K562 (cell line): ENCODE results near the gene IGF2R. TPM values are rescaled to one million over a fixed set of nuclear protein-coding genes. Genes with fewer than 3 reads are reported as not detected.

Experiments used
- ATAC-seq: fragments of 200-7000 bp; cut with Tn5 transposase; 3 replicates; pipeline ENCODE4 v1.9.1; 2020; ENCODE audit warnings: moderate library complexity
- BruUV-seq: library from RNA; stranded (reverse); fragments of 400-500 nt; replicated peaks from 2 replicates; lab custom pipeline; 2021; lab: Mats Ljungman, UMichigan
- CTCF ChIA-PET: fragments of 300-600 bp; formaldehyde crosslinking; extraction: SDS; loops from one replicate; lab custom pipeline; 2021; ENCODE audit warnings: low intra/inter-chr PET ratio; lab: Yijun Ruan, JAX
- POLR2A ChIA-PET: fragments of 300-600, 350-650 bp; sonication (Branson Sonifier 250); formaldehyde crosslinking; extraction: SDS; loops from one replicate; lab custom pipeline; 2021; ENCODE audit warnings: antibody characterized with exemption, inconsistent platforms; lab: Yijun Ruan, JAX
- DNase-seq, 4 experiments: peaks; one replicate each; pipeline versions ENCODE4 v3.0.0 to v3.0.0-alpha.2; 2011 to 2018; ENCODE audit warnings: low spot score in 3 of 4, mixed read lengths in 3 of 4; ENCODE audit errors: extremely low read depth in 1 of 4
- FAIRE-seq: peaks from 2 replicates; lab custom pipeline; 2011; peaks lifted over from hg19 to GRCh38; lab: Jason Lieb, UNC
- H2AFZ ChIP-seq: 2 replicates; pipeline ENCODE4 v1.6.0; 2011; ENCODE audit warnings: low read depth, low read length, control low read depth, inconsistent platforms
- H3K27ac ChIP-seq: fragments of 200-600 bp; 3 replicates; pipeline ENCODE4 v1.8.0; 2011; ENCODE audit warnings: low read depth, mild to moderate bottlenecking, control low read depth, inconsistent platforms, low read length, moderate library complexity, mixed read lengths; ENCODE audit errors: extremely low read depth
- H3K27me3 ChIP-seq, 2 experiments: fragments of 300-600 bp in 1 of 2; 2 replicates in 1 of 2; 3 replicates in 1 of 2; pipeline versions ENCODE4 v1.6.0 to v1.8.0; 2011; ENCODE audit warnings: inconsistent platforms in 2 of 2, low read length in 2 of 2, mild to moderate bottlenecking in 1 of 2, mixed read lengths in 1 of 2, moderate library complexity in 1 of 2; ENCODE audit not compliant: control insufficient read depth in 2 of 2, insufficient read depth in 2 of 2
- H3K36me3 ChIP-seq: fragments of 300-600 bp; 3 replicates; pipeline ENCODE4 v1.8.0; 2011; ENCODE audit warnings: mild to moderate bottlenecking, low read length, inconsistent platforms; ENCODE audit not compliant: control insufficient read depth, insufficient read depth
- H3K4me1 ChIP-seq, 2 experiments: fragments of 200-600 bp in 1 of 2; replicated peaks in 1 of 2; 2 replicates in 1 of 2; 3 replicates in 1 of 2; pipeline versions ENCODE4 v1.5.1 to v1.8.0; 2011; ENCODE audit warnings: inconsistent platforms in 2 of 2, low read length in 2 of 2, mild to moderate bottlenecking in 1 of 2, mixed read lengths in 1 of 2, moderate library complexity in 1 of 2; ENCODE audit not compliant: control insufficient read depth in 2 of 2, insufficient read depth in 2 of 2
- H3K4me2 ChIP-seq: 2 replicates; pipeline ENCODE4 v1.6.1; 2011; ENCODE audit warnings: low read length, control low read depth, inconsistent platforms, mixed read lengths; ENCODE audit not compliant: insufficient read depth
- H3K4me3 ChIP-seq: fragments of 200-600 bp; sonication (generic), shearing (Covaris generic); 2 replicates; pipeline ENCODE4 v1.5.1; 2016; ENCODE audit warnings: control low read depth, inconsistent platforms
- H3K79me2 ChIP-seq: fragments of 200-600 bp; 3 replicates; pipeline ENCODE4 v1.8.0; 2011; ENCODE audit warnings: low read length, inconsistent platforms; ENCODE audit not compliant: control insufficient read depth, insufficient read depth
- H3K9ac ChIP-seq, 2 experiments: 2 replicates each; pipeline versions ENCODE4 v1.6.0 to v1.6.1; 2011; ENCODE audit warnings: low read depth in 2 of 2, low read length in 2 of 2, control low read depth in 1 of 2, inconsistent platforms in 1 of 2, mild to moderate bottlenecking in 1 of 2, mixed read lengths in 1 of 2; ENCODE audit not compliant: insufficient read depth in 1 of 2
- H3K9me1 ChIP-seq: one replicate; pipeline ENCODE4 v1.6.0; 2011; ENCODE audit warnings: inconsistent platforms, mild to moderate bottlenecking, low read length, moderate library complexity; ENCODE audit not compliant: control insufficient read depth, insufficient read depth
- H3K9me3 ChIP-seq: replicated peaks from 2 replicates; pipeline ENCODE4 v1.5.1; 2011; ENCODE audit warnings: low read depth, low read length, inconsistent platforms; ENCODE audit not compliant: control insufficient read depth, insufficient read depth
- H4K20me1 ChIP-seq: replicated peaks from 2 replicates; pipeline ENCODE4 v1.6.1; 2011; ENCODE audit warnings: low read length, inconsistent platforms, mixed read lengths; ENCODE audit not compliant: control insufficient read depth, insufficient read depth
- CBX3 ChIP-seq, 2 experiments: IDR thresholded peaks; 1 replicate in 1 of 2; 2 replicates in 1 of 2; pipeline ENCODE4 v1.6.1; 2012; ENCODE audit warnings: inconsistent platforms in 2 of 2, low read length in 2 of 2, borderline replicate concordance in 1 of 2, control low read depth in 1 of 2
- ELF2 ChIP-seq: fragments of 250-450 bp; sonication (Bioruptor Pico); IDR thresholded peaks from 2 replicates; pipeline ENCODE4 v1.5.0; 2021; ENCODE audit warnings: mild to moderate bottlenecking
- EWSR1 ChIP-seq: fragments of 450-650 bp; IDR thresholded peaks from 2 replicates; pipeline ENCODE4 v1.6.1; 2018; ENCODE audit warnings: borderline replicate concordance, mild to moderate bottlenecking, low read depth, moderate library complexity; ENCODE audit not compliant: partially characterized antibody
- HINFP ChIP-seq: fragments of 450-650 bp; conservative IDR thresholded peaks from 2 replicates; pipeline ENCODE4 v1.6.1; 2016; ENCODE audit warnings: missing genetic modification characterization, low read depth, mild to moderate bottlenecking, control low read depth, missing compliant biosample characterization
- HNRNPLL ChIP-seq: fragments of 200-400 bp; formaldehyde crosslinking; IDR thresholded peaks from 2 replicates; pipeline ENCODE4 v1.6.1; 2017; ENCODE audit warnings: low read length, low read depth, mild to moderate bottlenecking; ENCODE audit not compliant: poor library complexity, severe bottlenecking
- LCOR ChIP-seq: sonication (generic); formaldehyde crosslinking; IDR thresholded peaks from 2 replicates; pipeline ENCODE4 v1.8.0; 2022; ENCODE audit warnings: mild to moderate bottlenecking, missing genetic modification reagents
- MTF1 ChIP-seq: fragments of 250-450 bp; sonication (Bioruptor Pico); IDR thresholded peaks from 2 replicates; pipeline ENCODE4 v1.9.0; 2021; ENCODE audit warnings: moderate library complexity, mild to moderate bottlenecking, inconsistent platforms, borderline replicate concordance
- MYBL2 ChIP-seq, 2 experiments: fragments of 450-650 bp in 1 of 2; sonication (generic) in 1 of 2; formaldehyde crosslinking in 1 of 2; IDR thresholded peaks; 2 replicates each; pipeline versions ENCODE4 v1.6.1 to v1.8.1; 2017 to 2022; ENCODE audit warnings: borderline replicate concordance in 1 of 2, inconsistent platforms in 1 of 2, low read depth in 1 of 2, mild to moderate bottlenecking in 1 of 2, missing genetic modification reagents in 1 of 2, moderate library complexity in 1 of 2
- NR2C1 ChIP-seq, 2 experiments: fragments of 450-650 bp; IDR thresholded peaks; 2 replicates each; pipeline ENCODE4 v1.6.1; 2017; ENCODE audit warnings: mild to moderate bottlenecking in 2 of 2, antibody characterized with exemption in 1 of 2, inconsistent platforms in 1 of 2, missing compliant biosample characterization in 1 of 2, missing genetic modification characterization in 1 of 2
- PRMT5 ChIP-seq: sonication (generic); formaldehyde crosslinking; IDR thresholded peaks from 2 replicates; pipeline ENCODE4 v1.5.0; 2020; ENCODE audit warnings: missing genetic modification reagents
- RUNX1 ChIP-seq: sonication (generic); IDR thresholded peaks from 2 replicates; pipeline ENCODE4 v1.6.1; 2016; ENCODE audit warnings: antibody characterized with exemption, low read depth
- SAP30 ChIP-seq: fragments of 200-600 bp; sonication (generic); IDR thresholded peaks from 2 replicates; pipeline ENCODE4 v1.6.1; 2012; ENCODE audit warnings: borderline replicate concordance, low read depth, mild to moderate bottlenecking, moderate library complexity, low read length, control low read depth, inconsistent platforms; ENCODE audit not compliant: insufficient read depth, poor library complexity, severe bottlenecking
- SUPT5H ChIP-seq: fragments of 450-650 bp; IDR thresholded peaks from 2 replicates; pipeline ENCODE4 v1.6.1; 2016
- TEAD1 ChIP-seq, 2 experiments: fragments of 450-650 bp in 1 of 2; sonication (generic) in 1 of 2; formaldehyde crosslinking; IDR thresholded peaks; 2 replicates each; pipeline versions ENCODE4 v1.4.0 to v1.8.0; 2020 to 2022; ENCODE audit warnings: mild to moderate bottlenecking in 2 of 2, missing genetic modification reagents in 1 of 2
- ZNF408 ChIP-seq: fragments of 250-450 bp; sonication (Bioruptor Pico); IDR thresholded peaks from 2 replicates; pipeline ENCODE4 v1.4.0; 2020; ENCODE audit warnings: low read depth, mild to moderate bottlenecking, moderate library complexity
- ZNF655 ChIP-seq: fragments of 250-450 bp; sonication (Bioruptor Pico); IDR thresholded peaks from 2 replicates; pipeline ENCODE4 v1.5.0; 2021
- WGBS: fragments of 100-300 bp; shearing (Covaris generic); methylation state at CpG from one replicate; pipeline ENCODE4 v1.1.6; 2016; ENCODE audit warnings: low coverage, mixed read lengths; ENCODE audit not compliant: insufficient coverage; ENCODE audit errors: missing lambda C conversion rate; 5-methylcytosine and 5-hydroxymethylcytosine counted together
- in situ Hi-C: fragments of 300-500 bp; cut with MboI; formaldehyde crosslinking; loops from 4 replicates; pipeline ENCODE4 v1.15.0; 2018; ENCODE audit warnings: inconsistent platforms, mixed read lengths
- intact Hi-C: fragments of 100-400 bp; cut with micrococcal nuclease; formaldehyde crosslinking; loops from 2 replicates; pipeline ENCODE4 v1.14.2; 2022
- polyA plus RNA-seq, 8 experiments: library from polyadenylated mRNA; depleted of rRNA in 4 of 8; stranded (reverse) in 5 of 8; unstranded in 3 of 8; fragments of >200 nt; fragmentation: Nextera tagmentation in 2 of 8; fragmentation: Illumina TruSeq in 1 of 8; extraction: Ambion mirVana in 2 of 8; extraction: Trizol in 1 of 8; gene quantifications; 2 replicates each; pipeline versions ENCODE4 v1.2.1 to v1.2.3, GENCODE V29; 2011 to 2014; ENCODE audit warnings: inconsistent platforms in 1 of 8, missing spikeins in 1 of 8
- total RNA-seq, 7 experiments: library from RNA; depleted of rRNA in 6 of 7; stranded (reverse); fragments of >200 nt in 6 of 7; fragmentation: Illumina TruSeq in 2 of 7; extraction: Trizol in 2 of 7; gene quantifications; 2 replicates each; pipeline versions ENCODE4 v1.2.1 to v1.2.3, GENCODE V29; 2011 to 2021; ENCODE audit warnings: low replicate concordance in 1 of 7

Gene IGF2R
- total and polyA plus RNA-seq, 9 of the 15 experiments (the other 6 are each of a cell fraction or from before 2014, with no cell fraction given) = 3.5 to 92.3 (median 34.5) TPM

- no peak for FAIRE-seq
- no peak overlapping the region for H3K4me2 ChIP-seq
- H3K36me3 ChIP-seq = peaks cover 98% of the 10 kb centered on the region
- no peak for ATAC-seq
- no peak overlapping the region for H3K4me3 ChIP-seq
- H3K79me2 ChIP-seq = no peaks in the 10 kb centered on the region
- no peaks in the 10 kb centered on the region for H4K20me1 ChIP-seq
- H2AFZ ChIP-seq = no peak overlapping the region
- 96% methylated on average over 8 of the region's 8 CpGs for WGBS
- intact Hi-C loops = no loop called here
- no peak overlapping the region for H3K27ac ChIP-seq
- H3K27me3 ChIP-seq = no peaks in the 10 kb centered on the region
- in situ Hi-C loops = no loop called here
- H3K9ac ChIP-seq = no peak overlapping the region
- no peaks in the 10 kb centered on the region; a peak in 1 of 5 replicates for H3K4me1 ChIP-seq
- CTCF ChIA-PET = no interaction called here
- no peaks in the 10 kb centered on the region for H3K9me3 ChIP-seq
- no peak for DNase-seq
- TF ChIP-seq EWSR1 = no peak
- no peak for TF ChIP-seq SUPT5H
- no peak for TF ChIP-seq ZNF655 (CRISPR knock-in tag)
- no peak for TF ChIP-seq RUNX1
- TF ChIP-seq MTF1 = no peak
- no peak for TF ChIP-seq HINFP (tag)
- no peak for TF ChIP-seq SAP30
- TF ChIP-seq ZNF408 (CRISPR knock-in tag) = no peak
- TF ChIP-seq TEAD1 (CRISPR knock-in tag; IDR thresholded peaks at IDR 0.05) = no peak
- no peak for TF ChIP-seq CBX3 (IDR thresholded peaks at IDR 0.05; ENCODE audit: borderline replicate concordance in 1 of 2, low read length in 2 of 2)
- no peak for TF ChIP-seq MYBL2 (IDR thresholded peaks at IDR 0.05; ENCODE audit: low read depth)
- TF ChIP-seq MYBL2 (CRISPR knock-in tag; IDR thresholded peaks at IDR 0.05; ENCODE audit: borderline replicate concordance) = no peak
- TF ChIP-seq HNRNPLL = no peak
- no peak for TF ChIP-seq NR2C1 (IDR thresholded peaks at IDR 0.05)
- no peak for TF ChIP-seq NR2C1 (tag; IDR thresholded peaks at IDR 0.05)
- TF ChIP-seq ELF2 (CRISPR knock-in tag) = no peak
- TF ChIP-seq PRMT5 (CRISPR knock-in tag) = no peak
- TF ChIP-seq LCOR = no peak
- BruUV-seq = no TSS peak
- no peaks in the 10 kb centered on the region for H3K9me1 ChIP-seq
- POLR2A ChIA-PET = no interaction called here
Measured at GRCh38 chr6:160031442-160031841, 62.6 kb downstream of the IGF2R start.
